ENCODE results near the gene MXRA7.
"Not testable (repeated sequence)": the region's sequence is repeated elsewhere in the genome, so short reads cannot be mapped to it uniquely, and the experiment has no call there.

MXRA7 gene

GRCh38 chr17:76657505-76658241 lies 53.1 kb downstream of the MXRA7 start:
- DNase-seq (ENCODE audit: extremely low read depth in 1 of 2, low read depth in 1 of 2) = no peak

GRCh38 chr17:76654408-76654807 lies 56.4 kb downstream of the MXRA7 start:
- no peak for DNase-seq (ENCODE audit: extremely low read depth in 1 of 2, low read depth in 1 of 2)

- DNase-seq (ENCODE audit: extremely low read depth in 1 of 2, low read depth in 1 of 2) = no peak
These were observed 60.3 kb downstream of the MXRA7 start for GRCh38 chr17:76650504-76650903.

GRCh38 chr17:76646712-76647111 lies 64.1 kb downstream of the MXRA7 start:
- no peak for DNase-seq (ENCODE audit: extremely low read depth in 1 of 2, low read depth in 1 of 2)

GRCh38 chr17:76645481-76645880 lies 65.3 kb downstream of the MXRA7 start:
- DNase-seq (ENCODE audit: extremely low read depth in 1 of 2, low read depth in 1 of 2) = no peak

- no peak for DNase-seq (ENCODE audit: extremely low read depth in 1 of 2, low read depth in 1 of 2)
These were observed 65.8 kb downstream of the MXRA7 start for GRCh38 chr17:76644995-76645394.

GRCh38 chr17:76643553-76644148 lies 67.1 kb downstream of the MXRA7 start, which contains the start of gene ST6GALNAC1:
Gene ST6GALNAC1, minus strand, starts transcription at chr17:76643757. Its CDS starts 119 bp downstream, at chr17:76643638.
- DNase-seq (ENCODE audit: extremely low read depth in 1 of 2, low read depth in 1 of 2) = no peak

- no peak for DNase-seq (ENCODE audit: extremely low read depth in 1 of 2, low read depth in 1 of 2)
These were observed 67.8 kb downstream of the MXRA7 start for GRCh38 chr17:76642994-76643393.

GRCh38 chr17:76642032-76642561 lies 68.7 kb downstream of the MXRA7 start:
- DNase-seq (ENCODE audit: extremely low read depth in 1 of 2, low read depth in 1 of 2) = no peak

GRCh38 chr17:76641501-76641900 lies 69.3 kb downstream of the MXRA7 start:
- no peak for DNase-seq (ENCODE audit: extremely low read depth in 1 of 2, low read depth in 1 of 2)

- no peak for DNase-seq (ENCODE audit: extremely low read depth in 1 of 2, low read depth in 1 of 2)
These were observed 70.0 kb downstream of the MXRA7 start for GRCh38 chr17:76640550-76641380.

- no peak for DNase-seq (ENCODE audit: extremely low read depth in 1 of 2, low read depth in 1 of 2)
These were observed 72.5 kb downstream of the MXRA7 start for GRCh38 chr17:76638263-76638662.

GRCh38 chr17:76636486-76637206 lies 74.1 kb downstream of the MXRA7 start:
- not testable (repeated sequence) for DNase-seq (ENCODE audit: extremely low read depth in 1 of 2, low read depth in 1 of 2)

- no peak for DNase-seq (ENCODE audit: extremely low read depth in 1 of 2, low read depth in 1 of 2)
These were observed 75.0 kb downstream of the MXRA7 start for GRCh38 chr17:76635659-76636360.

- no peak for DNase-seq (ENCODE audit: extremely low read depth in 1 of 2, low read depth in 1 of 2)
These were observed 75.7 kb downstream of the MXRA7 start for GRCh38 chr17:76635039-76635438.

GRCh38 chr17:76633628-76634328 lies 77.0 kb downstream of the MXRA7 start:
- no peak for DNase-seq (ENCODE audit: extremely low read depth in 1 of 2, low read depth in 1 of 2)

GRCh38 chr17:76631821-76632565 lies 78.8 kb downstream of the MXRA7 start:
- no peak for DNase-seq (ENCODE audit: extremely low read depth in 1 of 2, low read depth in 1 of 2)

- no peak for DNase-seq (ENCODE audit: extremely low read depth in 1 of 2, low read depth in 1 of 2)
These were observed 80.6 kb downstream of the MXRA7 start for GRCh38 chr17:76630151-76630550.

Data from stimulated activated CD8-positive, alpha-beta memory T cell treated with anti-CD3 and anti-CD28 coated beads, Interleukin-7, amount 100 ng/mL, for 48 hours (primary cell).